ENCODE results near the gene MAGI2. TPM values are rescaled to one million over a fixed set of nuclear protein-coding genes. Genes with fewer than 3 reads are reported as not detected.

Gene MAGI2
- total RNA-seq, 1 experiment from 2014 or later, result 0.34 TPM

- no peaks in the 10 kb centered on the region for H3K4me1 ChIP-seq (ENCODE audit: insufficient read depth, low read length, poor library complexity, severe bottlenecking)
- no peaks in the 10 kb centered on the region for H3K36me3 ChIP-seq (ENCODE audit: insufficient read depth, low read length, poor library complexity, severe bottlenecking)
- POLR2A ChIA-PET (ENCODE audit: low non-redundant PET), result no interaction called here
- intact Hi-C loops (cut with micrococcal nuclease; ENCODE audit: unreplicated experiment), result loop anchor here (10.0 kb wide), 3 partner anchors 278 to 898 kb away; no protein-coding TSS in a partner anchor
- peaks cover 6% of the 10 kb centered on the region for H3K27me3 ChIP-seq (replicated peaks; ENCODE audit: insufficient read depth, low read depth, low read length, poor library complexity)
- no peak for DNase-seq (ENCODE audit: low spot score)
- TF ChIP-seq EZH2 (IDR thresholded peaks at IDR 0.05; ENCODE audit: borderline replicate concordance, low read depth, low read length, poor library complexity, severe bottlenecking), result no peak
- no peak for TF ChIP-seq CTCF (conservative IDR thresholded peaks at IDR 0.05; ENCODE audit: low read depth, low read length)
- H3K9me3 ChIP-seq (ENCODE audit: low read depth, low read length, poor library complexity, severe bottlenecking), result no peaks in the 10 kb centered on the region
- no peak overlapping the region for H3K27ac ChIP-seq (ENCODE audit: low read depth, low read length, poor library complexity, severe bottlenecking)
- H3K4me3 ChIP-seq (ENCODE audit: low read depth, low read length, poor library complexity, severe bottlenecking), result no peak overlapping the region
- CTCF ChIA-PET, result no interaction called here
- BruUV-seq (replicated peaks), result no TSS peak
These were observed 1427.0 kb downstream of the MAGI2 start for GRCh38 chr7:78026492-78026891.

DNA sequence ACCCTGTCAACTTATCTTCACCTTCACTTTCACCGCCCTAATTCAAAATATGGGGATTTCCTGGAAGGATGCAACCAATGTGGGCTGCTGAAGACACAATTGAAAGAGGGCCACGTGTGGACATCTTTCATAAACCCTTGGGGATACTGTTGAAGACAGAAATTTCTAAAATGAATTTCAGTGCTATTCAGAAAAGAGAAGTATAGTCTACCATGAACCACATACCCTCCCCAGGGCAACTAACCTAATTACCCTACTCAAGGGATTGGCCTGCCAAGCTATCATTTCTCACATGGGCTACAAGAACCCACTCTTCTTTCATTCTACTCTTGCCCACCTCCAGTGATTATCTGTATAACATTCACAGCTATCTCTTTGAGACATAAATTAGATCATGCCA is 1428.9 kb downstream of the MAGI2 start:
- DNase-seq (ENCODE audit: low spot score), result no peak
- Histone ChIP-seq H3K27me3 (replicated peaks; ENCODE audit: insufficient read depth, low read depth, low read length, poor library complexity) (no peaks in the 10 kb centered on the region), H3K36me3 (ENCODE audit: insufficient read depth, low read length, poor library complexity, severe bottlenecking) (no peaks in the 10 kb centered on the region), H3K4me3 (ENCODE audit: low read depth, low read length, poor library complexity, severe bottlenecking) (no peak overlapping the region), H3K4me1 (ENCODE audit: insufficient read depth, low read length, poor library complexity, severe bottlenecking) (peaks cover 4% of the 10 kb centered on the region), H3K9me3 (ENCODE audit: low read depth, low read length, poor library complexity, severe bottlenecking) (no peaks in the 10 kb centered on the region), H3K27ac (ENCODE audit: low read depth, low read length, poor library complexity, severe bottlenecking) (no peak overlapping the region)
- BruUV-seq (replicated peaks), result no TSS peak
- ChIA-PET CTCF (no interaction called here), POLR2A (ENCODE audit: low non-redundant PET) (no interaction called here)
- intact Hi-C loops (cut with micrococcal nuclease; ENCODE audit: unreplicated experiment), result loop anchor here (5.0 to 10.0 kb wide), 4 partner anchors 108 to 900 kb away; no protein-coding TSS in a partner anchor
- TF ChIP-seq EZH2 (IDR thresholded peaks at IDR 0.05; ENCODE audit: borderline replicate concordance, low read depth, low read length, poor library complexity, severe bottlenecking) (no peak), CTCF (conservative IDR thresholded peaks at IDR 0.05; ENCODE audit: low read depth, low read length) (no peak)

DNA sequence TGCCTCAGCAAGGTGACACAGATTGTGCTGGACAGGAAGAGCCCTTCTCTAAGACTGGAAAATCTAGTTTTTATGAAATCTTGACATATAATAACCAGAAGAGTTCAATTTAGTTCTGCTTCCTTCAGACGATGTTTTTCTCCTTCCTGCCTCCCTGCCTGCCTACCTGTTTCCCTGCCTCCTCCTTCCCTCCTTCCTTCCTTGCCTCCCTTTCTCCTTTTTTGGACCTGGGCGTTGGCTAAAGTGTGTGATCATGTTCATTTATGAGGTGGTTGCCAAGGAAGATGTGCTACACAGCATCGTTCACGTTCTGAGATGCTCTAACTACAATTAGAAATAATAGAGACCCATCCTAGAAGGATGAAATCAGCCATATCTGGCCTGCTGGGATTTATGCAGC is 1430.3 kb downstream of the MAGI2 start:
- TF ChIP-seq EZH2 (IDR thresholded peaks at IDR 0.05; ENCODE audit: borderline replicate concordance, low read depth, low read length, poor library complexity, severe bottlenecking) (no peak), CTCF (conservative IDR thresholded peaks at IDR 0.05; ENCODE audit: low read depth, low read length) (no peak)
- ChIA-PET POLR2A (ENCODE audit: low non-redundant PET) (no interaction called here), CTCF (no interaction called here)
- intact Hi-C loops (cut with micrococcal nuclease; ENCODE audit: unreplicated experiment), result loop anchor here (5.0 to 10.0 kb wide), 4 partner anchors 109 to 902 kb away; no protein-coding TSS in a partner anchor
- BruUV-seq (replicated peaks), result no TSS peak
- Histone ChIP-seq H3K36me3 (ENCODE audit: insufficient read depth, low read length, poor library complexity, severe bottlenecking) (no peaks in the 10 kb centered on the region), H3K4me1 (ENCODE audit: insufficient read depth, low read length, poor library complexity, severe bottlenecking) (peaks cover 12% of the 10 kb centered on the region), H3K4me3 (ENCODE audit: low read depth, low read length, poor library complexity, severe bottlenecking) (no peak overlapping the region), H3K27ac (ENCODE audit: low read depth, low read length, poor library complexity, severe bottlenecking) (no peak overlapping the region), H3K27me3 (replicated peaks; ENCODE audit: insufficient read depth, low read depth, low read length, poor library complexity) (no peaks in the 10 kb centered on the region), H3K9me3 (ENCODE audit: low read depth, low read length, poor library complexity, severe bottlenecking) (no peaks in the 10 kb centered on the region)
- DNase-seq (ENCODE audit: low spot score), result no peak

Data from A673 (cell line).